WTC11 (cell line): ENCODE data around the gene CLDN8. TPM values are rescaled to one million over a fixed set of nuclear protein-coding genes. Genes with fewer than 3 reads are reported as not detected.

Source experiments
- ATAC-seq: fragments of 200-7000 bp; cut with Tn5 transposase; 2 replicates; pipeline ENCODE4 v1.10.0; 2021; ENCODE audit warnings: mild to moderate bottlenecking, moderate library complexity
- CTCF ChIA-PET: fragments of 300-600 bp; sonication (Branson Sonifier 250); formaldehyde crosslinking; loops from one replicate; lab custom pipeline; 2021; ENCODE audit warnings: antibody characterized with exemption; lab: Charles Lee
- POLR2A ChIA-PET: fragments of 350-600 bp; sonication (Branson Sonifier 250); formaldehyde crosslinking; loops from one replicate; lab custom pipeline; 2021; ENCODE audit warnings: antibody characterized with exemption; lab: Charles Lee
- DNase-seq: peaks from one replicate; pipeline ENCODE4 v3.0.0; 2021; ENCODE audit warnings: low spot score
- H3K27ac Mint-ChIP-seq: 2 replicates; pipeline ENCODE4 v1.8.0; 2021; ENCODE audit warnings: mixed read lengths
- H3K27me3 Mint-ChIP-seq: 2 replicates; pipeline ENCODE4 v1.8.0; 2021; ENCODE audit warnings: low read depth, mild to moderate bottlenecking, moderate library complexity, mixed read lengths
- H3K36me3 Mint-ChIP-seq: 2 replicates; pipeline ENCODE4 v1.8.0; 2021; ENCODE audit warnings: mixed read lengths
- H3K4me1 Mint-ChIP-seq: 2 replicates; pipeline ENCODE4 v1.8.0; 2022; ENCODE audit warnings: mixed read lengths
- H3K4me3 Mint-ChIP-seq: 2 replicates; pipeline ENCODE4 v1.8.0; 2021; ENCODE audit warnings: mild to moderate bottlenecking, moderate library complexity, mixed read lengths
- H3K9me3 Mint-ChIP-seq: 2 replicates; pipeline ENCODE4 v1.8.0; 2021; ENCODE audit warnings: mixed read lengths
- AR ChIP-seq: fragments of 250-450 bp; sonication (Bioruptor Pico); IDR thresholded peaks from 2 replicates; pipeline ENCODE4 v1.9.0; 2021; ENCODE audit warnings: mild to moderate bottlenecking
- ARID4B ChIP-seq: sonication (generic); formaldehyde crosslinking; IDR thresholded peaks from 2 replicates; pipeline ENCODE4 v1.8.0; 2023; ENCODE audit warnings: missing genetic modification reagents, mild to moderate bottlenecking, borderline replicate concordance
- ATF1 ChIP-seq: sonication (generic); formaldehyde crosslinking; IDR thresholded peaks from 2 replicates; pipeline ENCODE4 v1.8.1; 2023; ENCODE audit warnings: mild to moderate bottlenecking, moderate library complexity, missing genetic modification reagents
- ATF6 ChIP-seq: sonication (generic); formaldehyde crosslinking; IDR thresholded peaks from 2 replicates; pipeline ENCODE4 v1.8.1; 2023; ENCODE audit warnings: mild to moderate bottlenecking, missing genetic modification reagents
- CREM ChIP-seq: sonication (generic); formaldehyde crosslinking; IDR thresholded peaks from 2 replicates; pipeline ENCODE4 v1.8.1; 2022; ENCODE audit warnings: mild to moderate bottlenecking, missing genetic modification reagents, moderate library complexity
- ESRRA ChIP-seq: sonication (generic); formaldehyde crosslinking; IDR thresholded peaks from 2 replicates; pipeline ENCODE4 v1.8.1; 2022; ENCODE audit warnings: mild to moderate bottlenecking, missing genetic modification reagents, borderline replicate concordance
- ETV6 ChIP-seq: sonication (generic); formaldehyde crosslinking; IDR thresholded peaks from 2 replicates; pipeline ENCODE4 v1.8.1; 2022; ENCODE audit warnings: mild to moderate bottlenecking, missing genetic modification reagents
- GRHL2 ChIP-seq: fragments of 250-450 bp; sonication (Bioruptor Pico); IDR thresholded peaks from 2 replicates; pipeline ENCODE4 v1.8.0; 2022; ENCODE audit warnings: mild to moderate bottlenecking, moderate library complexity; ENCODE audit not compliant: insufficient replicate concordance, severe bottlenecking
- HMGXB4 ChIP-seq: sonication (generic); formaldehyde crosslinking; IDR thresholded peaks from 2 replicates; pipeline ENCODE4 v1.8.1; 2023; ENCODE audit warnings: mild to moderate bottlenecking, moderate library complexity, missing genetic modification reagents
- MAX ChIP-seq: sonication (generic); formaldehyde crosslinking; IDR thresholded peaks from 2 replicates; pipeline ENCODE4 v1.8.0; 2022; ENCODE audit warnings: mild to moderate bottlenecking, missing genetic modification reagents
- NFATC4 ChIP-seq: fragments of 250-450 bp; sonication (Bioruptor Pico); IDR thresholded peaks from 2 replicates; pipeline ENCODE4 v1.9.0; 2021; ENCODE audit warnings: mild to moderate bottlenecking
- NR2C2 ChIP-seq: sonication (generic); formaldehyde crosslinking; IDR thresholded peaks from 2 replicates; pipeline ENCODE4 v1.8.0; 2022; ENCODE audit warnings: mild to moderate bottlenecking, missing genetic modification reagents
- USF2 ChIP-seq: sonication (generic); formaldehyde crosslinking; IDR thresholded peaks from 2 replicates; pipeline ENCODE4 v1.8.1; 2023; ENCODE audit warnings: mild to moderate bottlenecking, missing genetic modification reagents, moderate library complexity
- ZMAT4 ChIP-seq: fragments of 250-450 bp; sonication (Bioruptor Pico); IDR thresholded peaks from 2 replicates; pipeline ENCODE4 v1.9.0; 2021; ENCODE audit warnings: mild to moderate bottlenecking
- ZNF121 ChIP-seq: sonication (generic); formaldehyde crosslinking; IDR thresholded peaks from 2 replicates; pipeline ENCODE4 v1.8.0; 2023; ENCODE audit warnings: missing genetic modification reagents
- ZNF219 ChIP-seq: sonication (generic); formaldehyde crosslinking; IDR thresholded peaks from 2 replicates; pipeline ENCODE4 v1.8.0; 2023; ENCODE audit warnings: missing genetic modification reagents, mild to moderate bottlenecking, borderline replicate concordance
- ZNF232 ChIP-seq: sonication (generic); formaldehyde crosslinking; IDR thresholded peaks from 2 replicates; pipeline ENCODE4 v1.8.0; 2022; ENCODE audit warnings: mild to moderate bottlenecking, missing genetic modification reagents
- ZNF423 ChIP-seq: fragments of 250-450 bp; sonication (Bioruptor Pico); IDR thresholded peaks from 2 replicates; pipeline ENCODE4 v2.1.2; 2022; ENCODE audit warnings: mild to moderate bottlenecking, moderate library complexity
- ZSCAN18 ChIP-seq: fragments of 250-450 bp; sonication (Bioruptor Pico); IDR thresholded peaks from 2 replicates; pipeline ENCODE4 v2.1.2; 2022; ENCODE audit warnings: mild to moderate bottlenecking, moderate library complexity
- total RNA-seq: library from RNA; stranded (reverse); gene quantifications from 3 replicates; pipeline ENCODE4 v1.2.3, GENCODE V29; 2021

The CLDN8 gene
- total RNA-seq, 1 experiment from 2014 or later, result not detected

- TF ChIP-seq AR (CRISPR knock-in tag), result no peak
- no peak for TF ChIP-seq GRHL2 (CRISPR knock-in tag)
- no peak for TF ChIP-seq MAX (CRISPR knock-in tag)
- TF ChIP-seq ATF1 (CRISPR knock-in tag), result no peak
- TF ChIP-seq CREM (CRISPR knock-in tag), result no peak
- no peak for TF ChIP-seq ZNF423 (CRISPR knock-in tag)
- TF ChIP-seq ARID4B, result no peak
- no peak for TF ChIP-seq NFATC4 (CRISPR knock-in tag)
- no peak for TF ChIP-seq ESRRA (CRISPR knock-in tag)
- no peak for TF ChIP-seq ZNF121
- TF ChIP-seq, all 79 proteins: peak for 0
These were observed 22.3 kb upstream of the CLDN8 start (continued) for GRCh38 chr21:30238168-30238567.

- CTCF ChIA-PET, result no interaction called here
- no peak overlapping the region for H3K4me3 Mint-ChIP-seq
- TF ChIP-seq ZNF219 (CRISPR knock-in tag) (no peak), ATF6 (no peak), ZSCAN18 (CRISPR knock-in tag) (no peak), HMGXB4 (CRISPR knock-in tag) (no peak), USF2 (no peak), NR2C2 (no peak), ETV6 (CRISPR knock-in tag) (no peak), ZNF232 (CRISPR knock-in tag) (no peak), ZMAT4 (no peak)
These were observed 18.7 kb upstream of the CLDN8 start for GRCh38 chr21:30234643-30235042.

More at GRCh38 chr21:30234643-30235042, 18.7 kb upstream of the CLDN8 start:
- ATAC-seq, result no peak
- Mint-ChIP-seq H3K27me3 (no peaks in the 10 kb centered on the region), H3K27ac (no peak overlapping the region), H3K36me3 (no peaks in the 10 kb centered on the region), H3K9me3 (peaks cover 13% of the 10 kb centered on the region), H3K4me1 (peaks cover 6% of the 10 kb centered on the region; the same call in 1 of the 2 replicates)
- no peak for DNase-seq
- POLR2A ChIA-PET, result interaction anchor here (0.6 kb wide), 1 partner anchor 214 kb away, joined by 3 read pairs; no protein-coding TSS in a partner anchor
